ENCODE results near the gene SSX2IP. TPM values are rescaled to one million over a fixed set of nuclear protein-coding genes. Genes with fewer than 3 reads are reported as not detected.

SSX2IP gene
- total RNA-seq, 1 experiment from 2014 or later, result 20.7 TPM

DNA sequence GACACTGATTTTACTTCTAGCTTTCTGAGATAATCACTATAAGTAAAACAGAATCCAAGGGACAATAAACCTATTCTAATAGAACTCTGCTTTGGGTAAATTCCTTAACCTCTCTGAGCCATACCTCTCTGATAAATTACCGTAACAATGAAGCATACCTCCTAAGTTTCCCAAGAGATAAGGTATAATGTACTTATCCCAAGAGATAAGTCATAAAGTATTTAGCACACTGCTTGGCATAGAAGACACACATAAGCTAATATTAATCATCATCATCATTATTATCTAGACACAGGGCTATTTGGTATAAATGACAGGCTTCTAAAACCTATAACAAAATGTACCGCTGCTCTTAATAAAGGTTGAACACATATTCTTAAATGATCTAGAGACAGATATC lies 16.2 kb downstream of the SSX2IP start:
- Histone ChIP-seq H3K4me2 (no peak overlapping the region), H2AFZ (no peak overlapping the region), H3K27ac (no peak overlapping the region), H3F3A (ENCODE audit: insufficient read depth, low read depth) (no peaks in the 10 kb centered on the region), H3K36me3 (ENCODE audit: low read depth) (no peaks in the 10 kb centered on the region), H3K27me3 (ENCODE audit: insufficient read depth, low read depth) (no peaks in the 10 kb centered on the region), H3K79me2 (ENCODE audit: low read depth) (no peaks in the 10 kb centered on the region; the same call in 1 of the 2 replicates), H3K9me3 (ENCODE audit: insufficient read depth, low read depth) (0 out of 2 replicates have a peak, but pooled peaks cover 7% of the 10 kb centered on the region), H3K9me2 (ENCODE audit: insufficient read depth) (no peaks in the 10 kb centered on the region), H4K20me1 (ENCODE audit: insufficient read depth) (0 out of 2 replicates have a peak, but pooled peaks cover 9% of the 10 kb centered on the region), H3K4me1 (replicated peaks; ENCODE audit: insufficient read depth) (no peaks in the 10 kb centered on the region), H3K4me3 (no peak overlapping the region)
- no TSS peak for BruUV-seq (replicated peaks)
- ChIA-PET CTCF (no interaction called here), POLR2A (ENCODE audit: unreplicated experiment) (no interaction called here)
- TF ChIP-seq EZH2 (IDR thresholded peaks at IDR 0.05; ENCODE audit: low read depth), result no peak
- no peak for DNase-seq
- intact Hi-C loops (cut with micrococcal nuclease; ENCODE audit: unreplicated experiment), result no loop called here

DNA sequence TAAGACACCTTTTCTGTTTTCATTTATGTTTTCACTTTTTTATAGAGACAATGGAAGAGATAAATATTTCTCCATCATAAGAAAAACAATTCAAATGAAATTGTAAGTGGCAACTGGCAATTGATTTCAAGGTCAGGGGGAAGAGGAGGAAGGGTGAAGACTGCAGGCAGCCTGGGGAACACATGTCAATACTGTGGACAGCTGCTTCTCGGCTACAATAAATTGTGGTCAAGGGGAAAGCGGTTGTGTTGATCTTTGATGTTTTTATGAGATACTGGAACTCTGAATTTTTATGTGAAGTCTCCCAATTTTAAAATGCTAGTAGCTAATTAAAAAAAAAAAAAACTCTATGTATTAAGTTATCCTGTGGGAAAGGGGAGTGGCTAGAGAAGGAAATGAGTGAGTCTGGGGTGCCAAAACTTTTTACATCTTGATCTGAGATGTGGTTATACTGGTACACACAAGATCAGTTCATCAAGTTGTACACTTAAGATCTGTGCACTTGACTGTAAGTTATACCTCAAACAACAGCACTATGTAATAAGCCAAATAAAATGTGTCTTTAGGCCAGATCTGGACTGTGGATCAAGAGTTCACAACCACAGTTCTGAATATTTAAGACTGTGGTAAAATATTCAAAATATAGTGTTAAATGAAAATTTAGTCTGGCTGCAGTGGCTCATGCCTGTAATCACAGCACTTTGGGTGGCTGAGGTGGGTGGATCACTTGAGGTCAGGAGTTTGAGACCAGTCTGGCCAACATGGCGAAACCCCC lies 18.0 kb downstream of the SSX2IP start:
- no peak for TF ChIP-seq EZH2 (IDR thresholded peaks at IDR 0.05; ENCODE audit: low read depth)
- TF ChIP-seq, protein P1, sequence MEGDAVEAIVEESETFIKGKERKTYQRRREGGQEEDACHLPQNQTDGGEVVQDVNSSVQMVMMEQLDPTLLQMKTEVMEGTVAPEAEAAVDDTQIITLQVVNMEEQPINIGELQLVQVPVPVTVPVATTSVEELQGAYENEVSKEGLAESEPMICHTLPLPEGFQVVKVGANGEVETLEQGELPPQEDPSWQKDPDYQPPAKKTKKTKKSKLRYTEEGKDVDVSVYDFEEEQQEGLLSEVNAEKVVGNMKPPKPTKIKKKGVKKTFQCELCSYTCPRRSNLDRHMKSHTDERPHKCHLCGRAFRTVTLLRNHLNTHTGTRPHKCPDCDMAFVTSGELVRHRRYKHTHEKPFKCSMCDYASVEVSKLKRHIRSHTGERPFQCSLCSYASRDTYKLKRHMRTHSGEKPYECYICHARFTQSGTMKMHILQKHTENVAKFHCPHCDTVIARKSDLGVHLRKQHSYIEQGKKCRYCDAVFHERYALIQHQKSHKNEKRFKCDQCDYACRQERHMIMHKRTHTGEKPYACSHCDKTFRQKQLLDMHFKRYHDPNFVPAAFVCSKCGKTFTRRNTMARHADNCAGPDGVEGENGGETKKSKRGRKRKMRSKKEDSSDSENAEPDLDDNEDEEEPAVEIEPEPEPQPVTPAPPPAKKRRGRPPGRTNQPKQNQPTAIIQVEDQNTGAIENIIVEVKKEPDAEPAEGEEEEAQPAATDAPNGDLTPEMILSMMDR (conservative IDR thresholded peaks at IDR 0.05), result no peak
- CTCF ChIA-PET, result no interaction called here
- Histone ChIP-seq H3K4me1 (replicated peaks; ENCODE audit: insufficient read depth) (no peaks in the 10 kb centered on the region), H3K79me2 (ENCODE audit: low read depth) (no peaks in the 10 kb centered on the region; the same call in 1 of the 2 replicates), H3K4me2 (no peak overlapping the region), H3K9me3 (ENCODE audit: insufficient read depth, low read depth) (0 out of 2 replicates have a peak, but pooled peaks cover 4% of the 10 kb centered on the region), H3K36me3 (ENCODE audit: low read depth) (no peaks in the 10 kb centered on the region; the same call in 1 of the 2 replicates), H3K27ac (no peak overlapping the region), H3K4me3 (no peak overlapping the region), H3K9me2 (ENCODE audit: insufficient read depth) (no peaks in the 10 kb centered on the region), H2AFZ (no peak overlapping the region), H3K27me3 (ENCODE audit: insufficient read depth, low read depth) (no peaks in the 10 kb centered on the region), H3F3A (ENCODE audit: insufficient read depth, low read depth) (no peaks in the 10 kb centered on the region), H4K20me1 (ENCODE audit: insufficient read depth) (0 out of 2 replicates have a peak, but pooled peaks cover 9% of the 10 kb centered on the region)
- POLR2A ChIA-PET (ENCODE audit: unreplicated experiment), result interaction anchor here (0.7 kb wide), 1 partner anchor 436 kb away, joined by 3 read pairs; no protein-coding TSS in a partner anchor
- DNase-seq, result no peak
- intact Hi-C loops (cut with micrococcal nuclease; ENCODE audit: unreplicated experiment), result no loop called here
- BruUV-seq (replicated peaks), result no TSS peak

DNA sequence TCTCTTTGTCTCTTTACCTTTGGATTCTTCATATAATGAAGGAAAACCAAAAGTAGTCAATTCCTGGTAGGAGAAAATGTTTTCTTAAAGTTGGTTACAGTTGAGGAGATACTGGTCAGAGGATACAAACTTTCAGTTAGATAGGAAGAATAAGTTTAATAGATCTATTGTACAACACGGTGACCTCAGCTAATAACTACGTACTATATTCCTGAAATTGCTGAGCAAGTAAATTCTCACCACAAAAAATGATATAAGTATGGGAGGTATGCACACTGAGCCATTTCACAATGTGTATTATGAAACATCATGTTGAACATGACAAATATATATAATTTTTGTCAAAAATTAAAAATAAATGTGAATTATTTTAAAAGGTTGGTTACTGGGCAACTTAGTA lies 20.4 kb downstream of the SSX2IP start:
- Histone ChIP-seq H3K9me3 (ENCODE audit: insufficient read depth, low read depth) (no peaks in the 10 kb centered on the region), H3K36me3 (ENCODE audit: low read depth) (peaks cover 7% of the 10 kb centered on the region), H3F3A (ENCODE audit: insufficient read depth, low read depth) (no peaks in the 10 kb centered on the region), H3K79me2 (ENCODE audit: low read depth) (no peaks in the 10 kb centered on the region; the same call in 1 of the 2 replicates), H3K4me1 (replicated peaks; ENCODE audit: insufficient read depth) (no peaks in the 10 kb centered on the region), H3K4me3 (no peak overlapping the region), H3K4me2 (no peak overlapping the region), H4K20me1 (ENCODE audit: insufficient read depth) (0 out of 2 replicates have a peak, but pooled peaks cover 5% of the 10 kb centered on the region), H3K27ac (no peak overlapping the region), H3K9me2 (ENCODE audit: insufficient read depth) (no peaks in the 10 kb centered on the region), H2AFZ (no peak overlapping the region), H3K27me3 (ENCODE audit: insufficient read depth, low read depth) (no peaks in the 10 kb centered on the region)
- BruUV-seq (replicated peaks), result no TSS peak
- DNase-seq, result no peak
- ChIA-PET POLR2A (ENCODE audit: unreplicated experiment) (no interaction called here), CTCF (no interaction called here)
- intact Hi-C loops (cut with micrococcal nuclease; ENCODE audit: unreplicated experiment), result no loop called here
- TF ChIP-seq, protein P1 (conservative IDR thresholded peaks at IDR 0.05), result no peak
- no peak for TF ChIP-seq EZH2 (IDR thresholded peaks at IDR 0.05; ENCODE audit: low read depth)

Measured in PC-9 (cell line).